Activated naive CD8-positive, alpha-beta T cell treated with anti-CD3 and anti-CD28 coated beads, Interleukin-2, amount 10 ng/mL, durations not matched to agents 7 days and 5 days (primary cell): ENCODE data around the gene BRICD5. TPM values are rescaled to one million over a fixed set of nuclear protein-coding genes. Genes with fewer than 3 reads are reported as not detected.
A peak's percentile ranks its signal among the peaks of the same experiment; 100 is the strongest.

Experiments used
- ATAC-seq: fragments of 150-1000 bp; cut with Tn5 transposase; one replicate; pipeline ENCODE4 v1.10.0; 2021; ENCODE audit warnings: low read depth, moderate library complexity
- POLR2A ChIA-PET: fragments of 350-600 bp; sonication (Branson Sonifier 250); formaldehyde crosslinking; loops from one replicate; lab custom pipeline; 2021; ENCODE audit warnings: antibody characterized with exemption; lab: Charles Lee
- DNase-seq: peaks from one replicate; pipeline ENCODE4 v3.0.0; 2021
- H3K27ac Mint-ChIP-seq: one replicate; pipeline ENCODE4 v1.8.0; 2022; ENCODE audit warnings: mild to moderate bottlenecking, mixed read lengths
- H3K27me3 Mint-ChIP-seq: one replicate; pipeline ENCODE4 v1.8.0; 2022; ENCODE audit warnings: mild to moderate bottlenecking, moderate library complexity, mixed read lengths
- H3K36me3 Mint-ChIP-seq: one replicate; pipeline ENCODE4 v1.8.0; 2021; ENCODE audit warnings: mild to moderate bottlenecking, mixed read lengths
- H3K4me1 Mint-ChIP-seq: one replicate; pipeline ENCODE4 v1.8.0; 2021; ENCODE audit warnings: mixed read lengths
- H3K4me3 Mint-ChIP-seq: one replicate; pipeline ENCODE4 v1.8.0; 2022; ENCODE audit warnings: mild to moderate bottlenecking, moderate library complexity, mixed read lengths
- H3K9me3 Mint-ChIP-seq: one replicate; pipeline ENCODE4 v1.8.0; 2021; ENCODE audit warnings: mixed read lengths
- total RNA-seq, 2 experiments: library from RNA; stranded (reverse); gene quantifications; one replicate each; pipeline ENCODE4 v1.2.3, GENCODE V29; 2021

BRICD5 gene
- total RNA-seq, 2 experiments from 2014 or later: 17.3 to 18.4 TPM

- peaks cover 14% of the 10 kb centered on the region for H3K4me1 Mint-ChIP-seq
Observed at GRCh38 chr16:2223942-2224486, 13.4 kb upstream of the BRICD5 start.

GRCh38 chr16:2223221-2223941, 12.7 kb upstream of the BRICD5 start, which contains the start of gene E4F1:
Gene E4F1 (plus strand): TSS chr16:2223591. CDS start chr16:2223614, 23 bp downstream.
- Mint-ChIP-seq H3K9me3 (no peaks in the 10 kb centered on the region), H3K36me3 (no peaks in the 10 kb centered on the region), H3K27ac (peak within 1 kb of the TSS; percentile 78), H3K27me3 (no peaks in the 10 kb centered on the region), H3K4me3 (peak within 1 kb of the TSS; percentile 82), H3K4me1 (peaks cover 14% of the 10 kb centered on the region)
- peak; percentile 97 for ATAC-seq
- POLR2A ChIA-PET: interaction anchor here (0.5 to 1.7 kb wide), 6 partner anchors 7 to 259 kb away, joined by 3 to 8 read pairs (median 3); partner anchors contain the start of genes DNASE1L2, ECI1, PGP and RPS2
- peak; percentile 99 for DNase-seq

More at GRCh38 chr16:2223942-2224486, 13.4 kb upstream of the BRICD5 start:
- DNase-seq (no peak), ATAC-seq (peak; percentile 21)
- Mint-ChIP-seq H3K4me3 (peak overlapping the region; percentile 82), H3K36me3 (no peaks in the 10 kb centered on the region), H3K27ac (peak overlapping the region; percentile 77), H3K9me3 (no peaks in the 10 kb centered on the region), H3K27me3 (no peaks in the 10 kb centered on the region)
- POLR2A ChIA-PET: interaction anchor here (1.3 to 1.7 kb wide), 2 partner anchors 9 to 12 kb away, joined by 3 to 8 read pairs; partner anchors contain the start of genes DNASE1L2 and PGP

DNA sequence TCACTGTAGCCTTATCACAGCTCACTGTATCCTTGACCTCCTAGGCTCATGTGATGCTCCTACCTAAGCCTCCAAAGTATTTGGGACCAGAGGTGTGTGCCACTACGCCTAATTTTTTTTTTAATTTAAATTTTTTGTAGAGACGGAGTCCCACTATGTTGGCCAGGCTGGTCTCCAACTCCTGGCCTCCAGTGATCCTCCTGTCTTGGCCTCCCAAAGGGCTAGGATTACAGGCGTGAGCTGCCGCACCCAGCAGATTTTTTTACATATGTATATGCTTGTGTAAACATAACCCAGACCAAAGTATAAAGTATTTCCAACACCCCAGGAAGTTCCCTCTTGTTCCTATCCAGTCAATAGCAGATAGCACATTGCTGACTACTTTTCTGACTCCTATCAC, 5.7 kb upstream of the BRICD5 start:
- ATAC-seq (no peak), DNase-seq (no peak)
- no peaks in the 10 kb centered on the region for H3K9me3 Mint-ChIP-seq
- no peaks in the 10 kb centered on the region for H3K27me3 Mint-ChIP-seq
- peaks cover 18% of the 10 kb centered on the region for H3K4me1 Mint-ChIP-seq
- peak overlapping the region; percentile 84 for H3K4me3 Mint-ChIP-seq
- POLR2A ChIA-PET: interaction anchor here (0.8 to 2.7 kb wide), 3 partner anchors 10 to 61 kb away, joined by 3 to 32 read pairs (median 4); partner anchors contain the start of genes MLST8 and TRAF7
- H3K27ac Mint-ChIP-seq: no peak overlapping the region
- no peaks in the 10 kb centered on the region for H3K36me3 Mint-ChIP-seq

DNA sequence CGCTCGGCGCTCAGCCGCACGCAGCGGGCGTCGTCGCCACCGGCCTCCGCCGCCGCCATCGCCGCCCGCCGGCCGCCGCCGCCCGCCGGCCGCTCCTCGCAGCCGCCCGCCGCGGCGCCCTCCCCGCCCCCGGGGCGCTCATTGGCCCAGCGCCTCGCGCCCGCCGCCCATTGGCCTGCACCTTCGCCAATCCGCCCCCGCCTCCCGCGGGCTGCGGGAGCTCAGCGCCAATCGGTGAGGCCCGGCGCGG, 4.0 kb upstream of the BRICD5 start, which contains the start of gene PGP:
TSS of gene PGP (minus strand) at position 122 of the 250 bp plus-strand sequence. CDS start at position 59, 63 bp downstream.
- DNase-seq (peak; percentile 100), ATAC-seq (peak; percentile 96)
- peaks cover 2% of the 10 kb centered on the region for H3K36me3 Mint-ChIP-seq
- H3K4me3 Mint-ChIP-seq: peak within 1 kb of the TSS; percentile 84
- H3K9me3 Mint-ChIP-seq: no peaks in the 10 kb centered on the region
- H3K27ac Mint-ChIP-seq: peak within 1 kb of the TSS; percentile 82
- no peaks in the 10 kb centered on the region for H3K27me3 Mint-ChIP-seq
- POLR2A ChIA-PET: interaction anchor here (0.5 to 2.7 kb wide), 13 partner anchors 9 to 358 kb away, joined by 3 to 32 read pairs (median 4); partner anchors contain the start of genes E4F1, ECI1, MLST8 and TRAF7
- peaks cover 18% of the 10 kb centered on the region for H3K4me1 Mint-ChIP-seq

GRCh38 chr16:2213817-2214718, 3.4 kb upstream of the BRICD5 start:
- DNase-seq (no peak), ATAC-seq (no peak)
- peaks cover 18% of the 10 kb centered on the region for H3K4me1 Mint-ChIP-seq
- POLR2A ChIA-PET: interaction anchor here (0.6 to 2.7 kb wide), 12 partner anchors 8 to 318 kb away, joined by 3 to 32 read pairs (median 4); partner anchors contain the start of genes E4F1, ECI1, MLST8 and MSRB1
- H3K27ac Mint-ChIP-seq: peak overlapping the region; percentile 62
- peaks cover 2% of the 10 kb centered on the region for H3K36me3 Mint-ChIP-seq
- H3K4me3 Mint-ChIP-seq: peak overlapping the region; percentile 84
- no peaks in the 10 kb centered on the region for H3K27me3 Mint-ChIP-seq
- H3K9me3 Mint-ChIP-seq: no peaks in the 10 kb centered on the region

DNA sequence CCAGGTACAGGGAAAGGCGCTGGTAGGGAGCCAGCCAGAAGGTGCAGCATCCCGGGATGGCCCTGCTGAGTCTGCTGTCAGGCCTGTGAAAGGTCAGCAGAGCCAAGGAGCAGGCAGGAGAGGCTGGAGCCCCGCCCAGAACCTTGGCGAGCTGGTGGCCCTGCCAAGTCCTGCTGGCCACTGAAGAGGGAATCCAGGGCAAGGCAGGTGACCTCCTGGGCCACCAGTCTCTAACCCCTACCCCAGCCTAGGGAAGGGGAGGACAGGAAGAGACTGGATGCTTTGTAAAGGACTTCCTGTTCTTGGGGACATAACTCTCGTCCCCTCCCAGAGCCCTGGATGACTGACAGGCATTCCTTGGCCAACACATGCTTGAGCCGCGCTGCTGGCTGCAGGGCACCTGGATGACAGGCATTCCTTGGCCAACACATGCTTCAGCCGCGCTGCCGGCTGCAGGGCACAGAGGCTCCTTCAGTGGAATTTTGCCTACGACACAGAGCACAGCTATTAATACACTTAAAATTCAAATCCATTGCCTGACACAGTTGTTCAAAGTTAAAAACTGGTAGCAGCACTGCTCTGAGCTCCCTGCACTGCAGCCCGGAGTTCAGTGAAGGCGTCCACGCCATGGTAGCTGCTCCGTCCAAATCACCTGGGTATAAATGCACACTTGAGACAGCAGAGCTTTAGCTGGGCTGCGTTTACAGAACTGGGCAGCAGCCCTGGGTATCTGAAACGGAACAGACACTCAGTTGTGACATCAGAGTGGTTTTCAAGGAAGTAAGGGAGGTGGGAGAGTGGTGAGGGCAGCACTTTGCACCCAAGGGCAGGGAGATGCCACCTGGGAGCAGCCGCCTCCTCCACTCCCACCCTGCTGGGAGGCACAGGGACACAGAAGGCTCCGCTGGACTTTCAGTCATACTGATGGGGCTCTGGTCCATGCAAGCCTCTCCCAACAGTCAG, 2.0 kb upstream of the BRICD5 start:
- H3K27ac Mint-ChIP-seq: no peak overlapping the region

DNA sequence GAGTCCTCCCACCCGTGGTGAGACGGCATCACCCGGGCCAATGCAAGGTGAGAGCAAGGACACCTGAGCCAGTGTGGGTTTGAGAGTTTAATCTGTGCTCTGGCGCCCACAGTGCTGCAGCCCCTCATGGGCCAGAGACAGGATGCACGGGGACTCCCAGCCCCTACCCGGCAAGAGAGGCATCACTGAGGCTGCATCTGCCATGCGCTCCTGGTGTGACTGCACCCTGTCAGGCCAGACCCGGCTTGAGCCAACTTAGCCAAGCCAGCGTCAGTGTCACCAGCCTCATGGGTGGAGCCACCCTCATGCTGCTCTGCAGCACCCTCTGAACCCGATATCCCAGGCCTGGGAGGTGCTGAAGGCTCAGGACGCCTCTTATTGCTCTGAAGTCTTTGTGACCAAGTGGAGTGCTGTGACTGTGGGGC, 1.3 kb upstream of the BRICD5 start:
- no peak overlapping the region for H3K4me3 Mint-ChIP-seq
- H3K9me3 Mint-ChIP-seq: no peaks in the 10 kb centered on the region
- H3K27ac Mint-ChIP-seq: no peak overlapping the region
- peaks cover 6% of the 10 kb centered on the region for H3K36me3 Mint-ChIP-seq
- ATAC-seq (no peak), DNase-seq (no peak)
- H3K27me3 Mint-ChIP-seq: no peaks in the 10 kb centered on the region
- H3K4me1 Mint-ChIP-seq: peaks cover 24% of the 10 kb centered on the region
- POLR2A ChIA-PET: no interaction called here

More for the DNA sequence above, 2.0 kb upstream of the BRICD5 start:
- Mint-ChIP-seq H3K4me3 (peak overlapping the region; percentile 84), H3K4me1 (peaks cover 20% of the 10 kb centered on the region), H3K36me3 (peaks cover 2% of the 10 kb centered on the region), H3K9me3 (no peaks in the 10 kb centered on the region), H3K27me3 (no peaks in the 10 kb centered on the region)
- DNase-seq (no peak), ATAC-seq (no peak)
- POLR2A ChIA-PET: no interaction called here

DNA sequence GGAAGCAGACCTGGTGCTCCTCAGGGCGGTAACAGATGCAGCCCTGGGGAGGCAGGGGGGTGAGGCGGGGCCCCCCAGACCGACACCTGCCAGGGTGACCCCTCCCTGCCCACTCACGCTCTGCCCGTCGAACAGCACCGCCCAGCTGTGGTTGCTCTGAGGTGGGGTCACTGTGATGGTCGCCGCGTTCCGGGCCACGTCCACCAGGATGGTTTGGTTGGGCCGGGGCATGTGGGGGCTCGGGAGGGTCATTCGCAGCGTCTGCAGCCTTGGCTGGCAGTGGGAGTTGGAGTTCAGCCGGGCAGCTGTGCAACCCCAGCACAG, 692 bp downstream of the BRICD5 start:
- Mint-ChIP-seq H3K36me3 (peaks cover 8% of the 10 kb centered on the region), H3K4me3 (no peak overlapping the region), H3K27ac (no peak overlapping the region), H3K4me1 (peaks cover 26% of the 10 kb centered on the region), H3K27me3 (no peaks in the 10 kb centered on the region), H3K9me3 (no peaks in the 10 kb centered on the region)
- ATAC-seq: no peak
- DNase-seq: no peak
- POLR2A ChIA-PET: no interaction called here

DNA sequence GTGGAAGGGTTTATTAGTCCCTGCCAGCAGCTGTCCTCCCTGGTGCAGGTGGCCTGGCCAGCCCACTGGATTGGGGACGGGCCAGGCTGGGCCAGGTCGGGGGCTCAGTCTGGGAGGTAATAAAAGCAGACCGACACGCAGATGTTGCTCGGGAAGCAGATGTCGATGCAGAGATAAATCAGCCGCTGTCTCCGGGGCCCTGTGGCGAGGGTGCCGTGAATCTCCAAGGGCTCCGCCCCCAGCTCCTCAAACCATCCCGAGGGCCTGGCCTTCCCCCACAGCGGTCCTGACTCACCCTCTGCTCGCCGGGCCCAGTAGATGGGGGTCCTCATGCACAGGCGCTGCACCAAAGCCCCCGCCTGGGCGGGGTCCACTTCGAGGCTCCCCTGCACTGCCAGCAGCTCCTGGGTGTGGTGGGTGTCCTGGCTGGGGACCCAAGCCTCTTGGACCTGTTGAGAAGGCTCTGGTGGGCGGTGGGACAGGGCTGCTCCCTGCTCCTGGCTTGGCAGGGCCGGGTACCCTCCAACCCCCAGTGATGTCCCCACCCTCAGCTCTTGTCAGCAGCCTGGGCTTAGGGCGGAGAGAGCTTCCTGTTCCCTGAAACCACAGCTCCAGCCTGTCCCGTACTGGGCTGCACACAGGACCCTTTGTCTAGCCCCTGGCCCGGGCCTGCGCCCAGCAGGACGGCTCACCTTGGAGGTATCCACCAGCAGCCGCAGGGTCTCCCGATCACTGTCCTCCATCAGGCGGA, 1.2 kb downstream of the BRICD5 start:
- Mint-ChIP-seq H3K4me1 (peaks cover 30% of the 10 kb centered on the region), H3K36me3 (peaks cover 8% of the 10 kb centered on the region), H3K9me3 (no peaks in the 10 kb centered on the region), H3K4me3 (no peak overlapping the region), H3K27ac (no peak overlapping the region), H3K27me3 (no peaks in the 10 kb centered on the region)
- no peak for ATAC-seq
- no peak for DNase-seq
- POLR2A ChIA-PET: no interaction called here

GRCh38 chr16:2208772-2209171, 1.9 kb downstream of the BRICD5 start:
- no peak overlapping the region for H3K4me3 Mint-ChIP-seq
- H3K27me3 Mint-ChIP-seq: no peaks in the 10 kb centered on the region
- H3K9me3 Mint-ChIP-seq: no peaks in the 10 kb centered on the region
- ATAC-seq (no peak), DNase-seq (no peak)
- POLR2A ChIA-PET: no interaction called here
- H3K27ac Mint-ChIP-seq: no peak overlapping the region
- peaks cover 32% of the 10 kb centered on the region for H3K4me1 Mint-ChIP-seq
- H3K36me3 Mint-ChIP-seq: peaks cover 8% of the 10 kb centered on the region

DNA sequence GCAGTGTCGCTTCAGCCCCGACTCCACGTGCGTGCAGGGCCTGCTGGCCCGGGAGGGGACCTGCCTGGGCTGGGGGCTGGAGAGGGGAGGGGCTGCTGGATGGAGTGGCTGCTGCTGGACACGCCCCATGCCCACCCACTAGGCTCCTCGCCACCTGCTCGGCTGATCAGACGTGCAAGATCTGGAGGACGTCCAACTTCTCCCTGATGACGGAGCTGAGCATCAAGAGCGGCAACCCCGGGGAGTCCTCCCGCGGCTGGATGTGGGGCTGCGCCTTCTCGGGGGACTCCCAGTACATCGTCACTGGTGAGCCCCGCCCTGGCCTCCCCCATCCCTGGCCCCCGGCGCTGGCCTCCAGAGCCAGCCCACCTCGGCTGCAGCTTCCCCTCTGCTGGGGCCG, 2.4 kb downstream of the BRICD5 start:
- Mint-ChIP-seq H3K4me1 (peaks cover 28% of the 10 kb centered on the region), H3K4me3 (no peak overlapping the region), H3K27ac (no peak overlapping the region), H3K27me3 (no peaks in the 10 kb centered on the region), H3K9me3 (no peaks in the 10 kb centered on the region), H3K36me3 (peaks cover 8% of the 10 kb centered on the region)
- no peak for ATAC-seq
- POLR2A ChIA-PET: no interaction called here
- DNase-seq: no peak

- H3K4me3 Mint-ChIP-seq: peak overlapping the region; percentile 59
- no peaks in the 10 kb centered on the region for H3K9me3 Mint-ChIP-seq
- POLR2A ChIA-PET: interaction anchor here (0.5 kb wide), 1 partner anchor 13 kb away, joined by 4 read pairs; no protein-coding TSS in a partner anchor
- peaks cover 8% of the 10 kb centered on the region for H3K36me3 Mint-ChIP-seq
- no peak for ATAC-seq
- H3K27ac Mint-ChIP-seq: peak overlapping the region; percentile 73
- no peak for DNase-seq
- no peaks in the 10 kb centered on the region for H3K27me3 Mint-ChIP-seq
- H3K4me1 Mint-ChIP-seq: peaks cover 23% of the 10 kb centered on the region
Observed at GRCh38 chr16:2207872-2208271, 2.8 kb downstream of the BRICD5 start.
